ENCODE measurements around the gene EPO.

The EPO gene

DNA sequence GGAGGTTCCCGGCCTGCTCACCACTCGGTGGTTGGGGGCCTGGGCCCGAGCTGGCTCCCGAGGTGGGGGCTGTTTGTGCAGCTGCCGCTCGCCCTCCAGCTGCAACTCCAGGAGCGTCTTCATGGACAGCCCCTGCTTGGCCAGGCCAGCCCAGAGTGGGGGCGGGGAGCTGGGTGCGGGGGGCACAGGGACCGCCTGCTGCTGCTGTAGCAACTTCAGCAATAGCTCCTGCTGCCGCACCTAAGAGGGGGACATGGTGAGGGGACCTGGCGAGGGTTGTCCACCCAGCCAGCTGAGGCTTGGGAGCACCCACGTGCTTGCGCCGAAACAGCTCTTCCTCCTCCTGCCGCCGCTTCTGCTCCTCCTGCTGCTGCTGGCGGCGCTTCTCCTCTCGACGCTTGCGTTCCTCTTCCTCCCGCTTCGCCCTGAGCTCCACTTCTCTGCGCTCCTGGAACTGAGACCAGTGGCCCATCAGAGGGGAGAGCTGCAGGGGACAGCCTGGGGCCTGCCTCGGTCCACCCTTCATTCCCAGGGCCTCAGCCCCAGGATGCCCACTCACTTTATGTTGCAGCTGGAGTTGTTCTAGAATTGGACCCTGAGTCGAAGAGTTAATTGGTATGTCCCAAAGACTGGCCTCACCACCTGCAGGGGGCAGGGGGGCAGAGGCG, 37.1 kb upstream of the EPO start:
- Histone ChIP-seq H4K20me1 (ENCODE audit: insufficient read depth, low read length) (peaks cover 73% of the 10 kb centered on the region), H3K4me2 (ENCODE audit: insufficient read depth, low read length) (no peak overlapping the region), H3K9me3 (ENCODE audit: insufficient read depth, low read length, severe bottlenecking) (no peaks in the 10 kb centered on the region), H3K27ac (ENCODE audit: low read length) (no peak overlapping the region), H3K36me3 (ENCODE audit: insufficient read depth, low read length) (peaks cover 97% of the 10 kb centered on the region), H2AFZ (ENCODE audit: low read depth, low read length) (no peak overlapping the region), H3K4me3 (ENCODE audit: low read depth in 1 of 2, low read length in 2 of 2) (no peak overlapping the region), H3K4me1 (ENCODE audit: insufficient read depth, low read length) (no peaks in the 10 kb centered on the region), H3K79me2 (ENCODE audit: insufficient read depth, low read length) (peaks cover 14% of the 10 kb centered on the region), H3K9ac (ENCODE audit: low read depth, low read length) (no peak overlapping the region), H3K27me3 (ENCODE audit: insufficient read depth, low read length, poor library complexity) (no peaks in the 10 kb centered on the region)
- TF ChIP-seq, protein P1, sequence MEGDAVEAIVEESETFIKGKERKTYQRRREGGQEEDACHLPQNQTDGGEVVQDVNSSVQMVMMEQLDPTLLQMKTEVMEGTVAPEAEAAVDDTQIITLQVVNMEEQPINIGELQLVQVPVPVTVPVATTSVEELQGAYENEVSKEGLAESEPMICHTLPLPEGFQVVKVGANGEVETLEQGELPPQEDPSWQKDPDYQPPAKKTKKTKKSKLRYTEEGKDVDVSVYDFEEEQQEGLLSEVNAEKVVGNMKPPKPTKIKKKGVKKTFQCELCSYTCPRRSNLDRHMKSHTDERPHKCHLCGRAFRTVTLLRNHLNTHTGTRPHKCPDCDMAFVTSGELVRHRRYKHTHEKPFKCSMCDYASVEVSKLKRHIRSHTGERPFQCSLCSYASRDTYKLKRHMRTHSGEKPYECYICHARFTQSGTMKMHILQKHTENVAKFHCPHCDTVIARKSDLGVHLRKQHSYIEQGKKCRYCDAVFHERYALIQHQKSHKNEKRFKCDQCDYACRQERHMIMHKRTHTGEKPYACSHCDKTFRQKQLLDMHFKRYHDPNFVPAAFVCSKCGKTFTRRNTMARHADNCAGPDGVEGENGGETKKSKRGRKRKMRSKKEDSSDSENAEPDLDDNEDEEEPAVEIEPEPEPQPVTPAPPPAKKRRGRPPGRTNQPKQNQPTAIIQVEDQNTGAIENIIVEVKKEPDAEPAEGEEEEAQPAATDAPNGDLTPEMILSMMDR (IDR thresholded peaks at IDR 0.05; ENCODE audit: borderline replicate concordance, extremely low read depth, low read length, poor library complexity, severe bottlenecking): no peak
- no peak for TF ChIP-seq EZH2 (IDR thresholded peaks at IDR 0.05; ENCODE audit: borderline replicate concordance, low read depth, low read length, severe bottlenecking)
- DNase-seq (no peak), ATAC-seq (ENCODE audit: insufficient read depth, low read depth) (no peak)

DNA sequence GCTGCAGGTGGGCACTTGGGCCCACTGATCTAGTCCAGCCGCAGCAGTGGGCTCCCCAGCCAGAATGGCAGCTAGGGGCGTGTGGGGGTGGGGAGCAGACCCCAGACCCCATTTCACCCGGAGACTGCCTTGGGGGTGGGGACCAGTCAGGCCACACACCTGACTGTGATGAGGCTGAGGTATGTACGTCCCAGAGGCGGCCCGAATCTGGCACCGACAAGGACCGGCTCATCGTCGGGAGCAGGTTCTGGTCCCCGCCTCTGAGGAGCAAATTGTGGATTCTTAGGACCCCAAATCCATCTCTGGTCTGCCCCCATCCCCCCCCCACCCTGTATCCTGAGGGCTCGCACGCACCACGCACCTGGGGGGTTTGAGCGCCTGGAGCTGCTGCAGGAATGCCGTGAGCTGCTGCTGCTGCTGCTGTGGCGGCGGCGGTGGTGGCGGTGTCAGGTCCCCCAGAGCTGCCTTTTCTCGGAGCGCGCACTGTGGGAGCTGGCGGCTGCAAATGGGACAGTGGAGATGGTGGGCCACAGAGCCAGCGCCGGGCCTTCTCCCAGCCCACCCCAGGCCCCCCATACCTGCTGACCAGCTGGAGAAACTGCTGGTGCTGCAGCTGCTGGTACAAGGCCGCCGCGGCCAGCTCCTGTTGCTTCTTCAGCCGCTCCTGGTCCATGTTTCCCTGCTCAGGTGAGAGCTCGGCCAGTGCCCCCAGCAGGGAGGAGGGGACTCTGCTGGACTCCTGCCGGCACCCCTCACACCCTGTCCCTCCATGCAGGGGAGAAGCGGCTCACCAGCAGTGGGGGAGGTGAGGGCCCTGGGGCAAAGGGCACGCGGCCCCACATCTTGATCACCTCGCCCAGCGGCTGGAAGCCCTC, 36.4 kb upstream of the EPO start:
- Histone ChIP-seq H3K4me3 (ENCODE audit: low read depth in 1 of 2, low read length in 2 of 2) (no peak overlapping the region), H3K79me2 (ENCODE audit: insufficient read depth, low read length) (peaks cover 20% of the 10 kb centered on the region), H3K9me3 (ENCODE audit: insufficient read depth, low read length, severe bottlenecking) (no peaks in the 10 kb centered on the region), H3K4me1 (ENCODE audit: insufficient read depth, low read length) (no peaks in the 10 kb centered on the region), H3K4me2 (ENCODE audit: insufficient read depth, low read length) (no peak overlapping the region), H3K27me3 (ENCODE audit: insufficient read depth, low read length, poor library complexity) (no peaks in the 10 kb centered on the region), H4K20me1 (ENCODE audit: insufficient read depth, low read length) (peaks cover 74% of the 10 kb centered on the region), H2AFZ (ENCODE audit: low read depth, low read length) (no peak overlapping the region), H3K36me3 (ENCODE audit: insufficient read depth, low read length) (peaks cover 97% of the 10 kb centered on the region), H3K27ac (ENCODE audit: low read length) (no peak overlapping the region), H3K9ac (ENCODE audit: low read depth, low read length) (no peak overlapping the region)
- DNase-seq (no peak), ATAC-seq (ENCODE audit: insufficient read depth, low read depth) (no peak)
- TF ChIP-seq, protein P1 (IDR thresholded peaks at IDR 0.05; ENCODE audit: borderline replicate concordance, extremely low read depth, low read length, poor library complexity, severe bottlenecking): no peak
- no peak for TF ChIP-seq EZH2 (IDR thresholded peaks at IDR 0.05; ENCODE audit: borderline replicate concordance, low read depth, low read length, severe bottlenecking)

DNA sequence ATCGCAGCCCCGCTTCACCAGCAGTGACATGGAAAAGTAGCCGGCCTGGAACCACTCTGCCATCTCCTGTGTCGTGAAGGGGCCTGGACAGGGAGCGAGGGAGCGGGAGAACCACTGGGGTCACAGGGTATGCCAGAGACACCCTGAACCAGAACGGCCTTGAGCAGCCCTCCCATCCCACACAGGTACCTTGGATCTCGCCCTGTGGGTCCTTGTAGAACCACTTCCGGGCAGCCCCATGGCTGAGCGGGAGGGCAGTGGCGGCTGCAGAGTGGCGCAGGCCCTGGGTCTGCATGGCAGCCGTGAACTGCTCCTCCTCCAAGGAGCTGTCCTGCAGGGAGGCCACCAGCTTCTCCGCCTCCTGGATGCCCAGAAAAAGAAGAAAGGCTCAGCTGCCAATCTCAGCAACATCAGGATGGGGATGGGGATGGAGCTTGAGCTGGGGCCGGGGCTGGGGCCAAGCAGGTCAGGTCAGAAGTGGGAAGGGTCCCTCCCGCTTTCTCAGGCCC, 35.7 kb upstream of the EPO start:
- Histone ChIP-seq H3K79me2 (ENCODE audit: insufficient read depth, low read length) (peaks cover 23% of the 10 kb centered on the region), H3K27ac (ENCODE audit: low read length) (no peak overlapping the region), H3K4me3 (ENCODE audit: low read depth in 1 of 2, low read length in 2 of 2) (no peak overlapping the region), H3K4me1 (ENCODE audit: insufficient read depth, low read length) (peaks cover 5% of the 10 kb centered on the region; the same call in 1 of the 2 replicates), H3K9ac (ENCODE audit: low read depth, low read length) (no peak overlapping the region), H3K27me3 (ENCODE audit: insufficient read depth, low read length, poor library complexity) (no peaks in the 10 kb centered on the region), H3K9me3 (ENCODE audit: insufficient read depth, low read length, severe bottlenecking) (no peaks in the 10 kb centered on the region), H3K36me3 (ENCODE audit: insufficient read depth, low read length) (peaks cover 97% of the 10 kb centered on the region), H4K20me1 (ENCODE audit: insufficient read depth, low read length) (peaks cover 74% of the 10 kb centered on the region), H2AFZ (ENCODE audit: low read depth, low read length) (no peak overlapping the region), H3K4me2 (ENCODE audit: insufficient read depth, low read length) (no peak overlapping the region)
- no peak for DNase-seq
- TF ChIP-seq, protein P1 (IDR thresholded peaks at IDR 0.05; ENCODE audit: borderline replicate concordance, extremely low read depth, low read length, poor library complexity, severe bottlenecking): no peak
- ATAC-seq (ENCODE audit: insufficient read depth, low read depth): no peak
